ENCODE data around the gene PRCC.
A peak's percentile ranks its signal among the peaks of the same experiment; 100 is the strongest.

GRCh38 chr1:156751451-156751756 is 15.9 kb upstream of the PRCC start, which contains the start of gene HDGF:
- TF ChIP-seq CTCF (IDR thresholded peaks at IDR 0.05) (peak in 1 of 5 experiments; percentile 4), POLR2A (IDR thresholded peaks at IDR 0.05) (peak; percentile 51 to 66), EP300 (IDR thresholded peaks at IDR 0.05) (no peak)
